HG03460 (cell line): ENCODE data around the gene RPS6KA5.
"Not testable (repeated sequence)": the region's sequence is repeated elsewhere in the genome, so short reads cannot be mapped to it uniquely, and the experiment has no call there.

Source experiments
- ATAC-seq: cut with Tn5 transposase; IDR thresholded peaks from one replicate; pipeline ENCODE4 v1.9.1; 2021; ENCODE audit not compliant: unreplicated experiment

RPS6KA5 gene

GRCh38 chr14:90880282-90880681, 180.2 kb downstream of the RPS6KA5 start:
- no peak for ATAC-seq

DNA sequence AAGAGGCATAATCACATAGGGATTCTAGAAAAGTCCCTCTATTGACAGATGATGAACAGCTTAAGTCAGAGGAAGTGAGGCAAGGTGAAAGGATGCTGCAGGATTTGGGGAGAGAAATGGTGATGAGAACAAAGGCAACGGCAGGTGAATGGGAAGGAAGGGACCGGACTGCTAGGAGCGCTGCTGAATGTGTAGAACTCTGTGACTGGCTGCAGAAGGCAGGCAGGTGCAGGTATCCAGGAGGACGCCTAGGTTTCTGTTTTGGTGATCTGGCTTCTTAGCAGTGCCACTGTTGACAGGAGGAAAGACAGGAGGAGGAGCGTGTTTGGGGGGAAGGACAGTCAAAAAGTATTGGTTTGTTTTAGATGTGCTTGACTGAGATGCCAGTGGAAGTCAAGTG, 185.8 kb downstream of the RPS6KA5 start:
- no peak for ATAC-seq

DNA sequence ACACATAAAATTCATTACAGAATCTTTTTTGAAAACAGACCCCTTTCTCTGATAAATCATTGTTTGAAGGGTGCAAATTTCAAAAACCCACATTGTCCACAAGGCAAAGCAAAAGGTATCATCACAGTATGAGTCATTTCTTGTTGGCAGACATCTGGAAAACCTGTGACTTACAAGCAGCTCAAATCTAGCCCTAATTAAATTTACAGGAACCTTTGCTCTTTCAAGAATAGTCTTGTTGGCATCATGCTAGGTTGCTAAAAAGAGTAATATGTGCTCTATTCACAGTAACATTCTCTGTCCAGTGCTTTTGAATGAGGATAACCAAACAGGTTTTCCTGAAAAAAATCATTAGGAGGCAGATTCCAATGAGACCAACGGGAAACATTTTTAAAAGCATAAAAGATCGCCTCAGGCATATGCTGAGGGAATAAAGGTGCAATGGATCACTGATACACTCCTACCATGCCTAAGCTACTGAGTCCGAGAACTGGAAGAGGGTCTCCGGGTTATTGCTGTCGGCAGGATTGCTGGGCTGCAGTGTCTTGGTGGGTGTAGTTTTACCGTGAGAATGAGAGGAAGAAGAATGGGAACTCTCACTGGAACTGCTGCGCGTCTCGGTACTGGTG, 188.7 kb downstream of the RPS6KA5 start:
- ATAC-seq = no peak

GRCh38 chr14:90870950-90871604, 189.4 kb downstream of the RPS6KA5 start:
- no peak for ATAC-seq

- no peak for ATAC-seq
Measured at GRCh38 chr14:90867501-90867900, 192.9 kb downstream of the RPS6KA5 start.

GRCh38 chr14:90866833-90867232, 193.6 kb downstream of the RPS6KA5 start:
- ATAC-seq = no peak

DNA sequence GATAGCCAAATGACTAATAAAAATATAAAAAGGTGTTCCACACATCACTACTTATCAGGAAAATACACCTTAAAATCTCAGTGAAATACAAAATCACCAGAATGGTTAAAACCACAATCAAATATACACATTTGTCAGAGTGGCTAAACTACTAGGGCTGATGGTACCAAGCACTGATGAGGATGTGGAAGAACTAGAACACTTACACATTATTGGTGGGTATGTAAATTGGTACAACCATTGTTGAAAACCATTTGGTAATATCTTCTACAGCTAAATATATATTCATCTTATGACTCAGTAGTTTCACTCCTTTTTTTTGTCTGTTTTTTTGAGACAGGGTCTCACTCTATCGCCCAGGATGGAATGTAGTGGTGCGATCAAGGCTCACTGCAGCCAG, 195.7 kb downstream of the RPS6KA5 start:
- ATAC-seq = no peak

DNA sequence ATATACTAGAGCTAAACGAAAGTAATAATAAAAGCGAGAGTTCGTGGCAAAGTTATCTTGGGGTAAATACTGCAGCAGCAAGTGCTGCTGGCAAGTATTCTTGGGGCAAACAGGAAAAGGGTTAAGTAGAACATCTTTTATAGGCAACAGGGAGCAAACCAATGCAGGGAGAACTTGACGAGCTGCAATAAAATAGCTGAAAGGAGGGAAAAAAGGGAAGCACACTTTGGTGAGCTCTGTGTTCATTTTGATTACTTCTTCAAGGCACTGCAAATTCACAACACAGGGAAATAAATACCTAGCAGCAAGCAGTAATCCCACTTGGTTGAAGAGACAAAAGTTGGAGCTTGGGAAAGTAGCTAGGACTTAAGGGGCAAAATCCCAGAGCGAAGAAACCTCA, 201.9 kb downstream of the RPS6KA5 start:
- no peak for ATAC-seq

DNA sequence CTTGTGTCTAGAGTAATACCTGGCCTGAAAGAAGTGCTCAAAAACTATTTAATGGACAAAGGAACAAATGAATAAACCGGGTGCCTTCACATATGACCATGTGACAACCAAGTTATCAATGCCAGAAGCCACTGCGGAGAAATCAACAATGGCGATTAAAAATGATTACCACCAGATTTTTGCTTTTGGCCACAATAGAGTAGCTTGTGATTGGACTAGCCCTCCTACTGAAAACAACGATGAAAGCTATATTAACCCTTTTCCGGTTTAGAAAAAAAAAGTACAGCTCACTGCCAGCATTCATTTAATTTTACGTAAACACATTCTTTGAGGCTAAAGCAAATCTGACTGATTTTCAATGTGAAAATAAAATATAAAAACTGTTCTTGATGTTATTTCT, 202.6 kb downstream of the RPS6KA5 start:
- no peak for ATAC-seq

- not testable (repeated sequence) for ATAC-seq
Measured at GRCh38 chr14:90856115-90856514, 204.3 kb downstream of the RPS6KA5 start.

DNA sequence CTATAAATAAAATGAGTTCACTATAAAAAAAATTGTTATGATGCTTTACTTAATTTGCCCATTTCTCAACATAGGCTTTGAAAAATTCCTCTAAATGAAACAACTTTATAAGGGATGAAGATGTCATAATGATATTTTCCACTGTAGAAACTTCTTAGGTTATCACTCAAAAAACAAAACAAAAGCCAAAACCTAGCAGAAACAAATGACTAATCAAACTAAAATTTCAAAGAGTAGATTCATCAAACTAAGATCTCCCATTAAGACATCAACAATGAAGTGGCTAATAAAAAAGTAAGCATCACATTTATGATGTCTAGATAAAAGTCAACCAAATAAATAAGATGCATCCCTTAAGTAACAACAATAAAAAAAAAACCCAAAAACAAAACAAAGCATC, 207.3 kb downstream of the RPS6KA5 start:
- ATAC-seq = no peak

GRCh38 chr14:90851327-90852036, 209.0 kb downstream of the RPS6KA5 start:
- ATAC-seq = no peak

DNA sequence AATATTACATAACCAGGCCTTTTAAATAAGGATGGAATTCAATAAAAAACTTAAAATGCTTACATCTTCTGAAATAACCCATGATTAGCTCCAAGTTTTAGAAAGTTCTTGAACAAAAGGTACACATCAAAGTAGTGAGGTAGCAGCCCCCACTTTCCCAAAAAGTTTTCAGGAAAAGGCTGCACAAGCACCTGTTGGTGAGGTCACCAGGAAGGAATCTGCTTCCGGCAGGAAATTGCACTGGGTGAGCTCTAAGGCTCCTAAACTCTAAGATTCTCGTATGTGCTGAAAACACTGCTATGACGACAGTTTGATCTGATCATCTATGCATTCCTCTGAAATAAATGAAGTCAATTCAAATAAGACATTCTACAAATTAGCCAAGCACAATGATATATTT, 210.0 kb downstream of the RPS6KA5 start:
- ATAC-seq = no peak

DNA sequence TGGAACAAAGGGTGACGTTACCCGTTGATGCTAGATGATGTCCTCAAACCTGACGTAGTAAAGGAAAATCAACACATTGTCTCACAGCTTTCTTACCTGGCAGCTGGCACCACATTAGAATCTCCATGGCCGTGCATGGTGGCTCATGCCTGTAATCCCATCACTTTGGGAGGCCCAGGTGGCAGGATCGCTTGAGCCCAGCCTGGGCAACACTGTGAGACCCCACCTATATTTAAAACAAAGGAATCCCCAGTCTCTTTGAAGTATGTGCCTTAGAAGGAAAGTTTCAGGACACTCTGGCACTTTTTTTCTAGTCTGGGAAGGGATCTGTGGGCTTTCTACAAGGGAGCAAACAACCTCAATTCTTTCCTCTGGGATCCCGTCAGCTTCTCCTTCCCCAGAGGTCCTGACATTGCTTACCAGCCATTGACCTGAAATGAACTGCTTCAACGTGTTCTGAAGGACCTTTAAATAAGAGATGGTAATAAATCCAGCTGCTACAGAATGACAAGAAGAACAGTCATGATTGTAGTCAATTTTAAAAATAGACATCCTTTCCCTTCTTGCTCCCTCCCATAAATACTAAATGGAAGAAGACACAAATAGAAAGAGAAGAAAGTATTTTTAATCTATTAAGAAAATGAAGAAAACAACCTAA, 210.5 kb downstream of the RPS6KA5 start:
- ATAC-seq = no peak

- no peak for ATAC-seq
Measured at GRCh38 chr14:90848944-90849731, 211.3 kb downstream of the RPS6KA5 start.

DNA sequence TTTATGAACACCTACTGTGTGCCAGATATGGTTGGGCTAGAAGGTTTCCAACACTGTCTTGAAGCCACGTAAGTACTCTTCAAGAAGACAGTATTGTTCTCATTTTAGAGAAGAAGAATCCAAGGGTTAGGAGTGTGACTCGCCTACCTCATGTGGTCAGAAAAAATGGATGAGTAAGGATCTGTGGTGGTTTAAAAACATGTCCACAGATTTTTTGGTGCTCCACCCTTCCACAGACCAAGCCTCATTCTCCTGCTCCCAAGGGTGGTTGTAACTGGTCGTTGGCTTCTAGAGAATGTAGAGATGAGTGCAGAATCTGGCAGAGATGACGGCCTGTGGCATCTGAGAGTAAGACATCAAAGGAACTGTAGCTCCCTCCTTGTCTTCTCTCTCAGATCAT, 213.9 kb downstream of the RPS6KA5 start:
- no peak for ATAC-seq

DNA sequence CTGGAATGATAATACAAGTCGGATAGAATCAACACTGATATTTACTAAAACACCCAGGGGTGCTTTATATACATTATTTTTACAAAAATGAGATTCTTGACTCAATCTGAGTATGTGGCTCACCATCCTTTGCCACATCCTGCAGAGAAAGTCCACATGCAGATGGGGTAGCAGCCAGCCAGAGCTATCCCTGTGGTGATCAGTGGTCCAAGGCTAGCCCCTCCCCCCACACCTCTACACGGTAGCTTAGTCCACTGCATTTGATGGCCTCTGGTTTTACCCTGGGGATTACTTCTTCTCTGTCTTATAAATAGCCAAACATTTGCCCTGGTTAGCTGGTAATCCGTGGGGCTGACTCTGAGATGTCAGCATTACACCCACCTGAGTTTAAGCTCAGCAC, 216.1 kb downstream of the RPS6KA5 start:
- no peak for ATAC-seq

- ATAC-seq = no peak
Measured at GRCh38 chr14:90842726-90843125, 217.7 kb downstream of the RPS6KA5 start.

- not testable (repeated sequence) for ATAC-seq
Measured at GRCh38 chr14:90840667-90841066, 219.8 kb downstream of the RPS6KA5 start.

GRCh38 chr14:90839889-90840266, 220.6 kb downstream of the RPS6KA5 start:
- ATAC-seq = no peak
